SKM-1 treated with dmso at 0.1 percent for 144 hours (cell line): ENCODE data around the gene CHTOP.

ENCODE experiments used
- DNase-seq: peaks from one replicate; lab custom pipeline; 2025; ENCODE audit not compliant: unreplicated experiment; lab: John Stamatoyannopoulos, UW

The CHTOP gene

DNA sequence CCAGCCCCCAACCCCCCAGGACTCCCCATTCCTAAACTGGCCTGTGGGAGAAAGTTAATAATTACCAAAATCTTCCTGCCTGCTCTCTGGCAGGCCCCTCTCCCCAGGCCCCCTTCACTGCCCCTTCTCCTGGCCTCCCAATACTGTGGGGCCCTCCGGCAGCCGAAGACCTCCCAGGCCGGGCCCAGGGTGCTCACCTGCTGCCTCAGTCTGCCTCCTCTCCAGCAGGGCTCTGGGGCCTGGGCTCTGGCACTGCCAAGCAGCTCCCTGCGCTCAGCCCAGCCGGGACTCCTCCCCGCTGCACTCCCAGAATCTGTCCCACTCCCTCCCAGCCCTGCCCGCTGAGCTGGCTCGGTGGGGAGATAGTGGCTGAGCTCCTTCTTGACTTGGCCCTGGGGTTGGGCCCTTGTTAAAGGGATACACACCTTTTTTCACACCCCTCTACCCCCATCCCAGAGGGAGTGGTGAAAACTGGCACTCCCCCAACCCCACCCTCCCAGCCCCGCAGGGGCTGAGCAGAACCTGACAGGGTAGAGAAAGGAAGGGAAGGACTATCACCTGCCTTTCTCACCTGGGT, 21.0 kb upstream of the CHTOP start, which contains the start of gene S100A16:
Gene S100A16, minus strand, starts transcription at position 383 of the 577 bp plus-strand sequence. CDS start 4,986 bp downstream, outside the sequence.
- DNase-seq, result no peak

GRCh38 chr1:153613406-153613805, 20.5 kb upstream of the CHTOP start:
- no peak for DNase-seq

DNA sequence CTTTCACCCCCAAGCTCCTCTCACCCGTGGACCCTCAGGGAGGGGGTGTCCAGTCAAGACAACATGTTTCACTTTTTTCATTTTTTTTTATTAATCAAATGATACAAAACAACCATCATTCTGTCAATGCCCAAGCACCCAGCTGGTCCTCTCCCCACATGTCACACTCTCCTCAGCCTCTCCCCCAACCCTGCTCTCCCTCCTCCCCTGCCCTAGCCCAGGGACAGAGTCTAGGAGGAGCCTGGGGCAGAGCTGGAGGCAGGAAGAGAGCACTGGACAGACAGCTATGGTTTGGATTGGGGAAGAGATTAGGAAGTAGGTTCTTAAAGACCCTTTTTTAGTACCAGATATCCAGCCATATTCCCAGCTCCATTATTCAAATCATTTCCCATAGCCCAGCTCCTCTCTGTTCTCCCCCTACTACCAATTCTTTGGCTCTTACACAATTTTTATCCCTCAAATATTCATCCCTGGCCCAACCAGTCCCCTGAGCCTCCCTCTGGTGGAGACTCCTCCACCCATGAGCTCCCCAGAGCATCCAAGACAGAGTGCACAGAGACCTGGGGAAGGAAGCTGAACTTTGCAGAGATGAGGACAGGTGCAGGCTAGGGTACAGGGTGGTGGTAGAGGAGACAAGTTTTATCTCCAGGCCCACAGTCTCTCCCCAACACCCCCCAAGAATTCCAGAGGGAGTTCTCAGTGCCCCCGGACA, 19.5 kb upstream of the CHTOP start:
- DNase-seq, result no peak

GRCh38 chr1:153614906-153615305, 19.0 kb upstream of the CHTOP start:
- no peak for DNase-seq

DNA sequence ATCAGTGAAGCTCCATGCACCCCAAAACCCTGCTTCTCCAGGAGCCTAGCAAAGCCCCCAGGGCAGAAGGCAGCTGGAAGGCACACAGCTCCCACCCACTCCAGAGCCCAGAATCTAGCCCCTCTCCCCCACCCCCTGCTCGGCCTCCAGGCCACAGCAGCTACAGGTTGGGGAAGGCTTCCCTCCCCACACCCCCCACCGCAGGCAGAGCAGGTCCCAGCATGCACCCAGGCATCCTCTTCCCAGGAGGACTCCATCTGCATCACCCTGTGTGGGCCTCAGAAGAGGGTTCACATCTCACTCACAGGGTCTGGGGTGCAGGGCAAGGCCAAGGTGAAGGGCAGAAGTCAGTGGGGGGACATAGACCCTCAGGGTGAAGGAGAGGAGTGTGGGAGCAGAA, 18.5 kb upstream of the CHTOP start:
- DNase-seq, result no peak

- DNase-seq, result no peak
Observed at GRCh38 chr1:153616144-153616916, 17.5 kb upstream of the CHTOP start, which contains the start of gene S100A14. TSS of gene S100A14 (minus strand) at chr1:153616325. CDS start at chr1:153615858, 467 bp downstream.

- no peak for DNase-seq
Observed at GRCh38 chr1:153616917-153617311, 17.0 kb upstream of the CHTOP start.

DNA sequence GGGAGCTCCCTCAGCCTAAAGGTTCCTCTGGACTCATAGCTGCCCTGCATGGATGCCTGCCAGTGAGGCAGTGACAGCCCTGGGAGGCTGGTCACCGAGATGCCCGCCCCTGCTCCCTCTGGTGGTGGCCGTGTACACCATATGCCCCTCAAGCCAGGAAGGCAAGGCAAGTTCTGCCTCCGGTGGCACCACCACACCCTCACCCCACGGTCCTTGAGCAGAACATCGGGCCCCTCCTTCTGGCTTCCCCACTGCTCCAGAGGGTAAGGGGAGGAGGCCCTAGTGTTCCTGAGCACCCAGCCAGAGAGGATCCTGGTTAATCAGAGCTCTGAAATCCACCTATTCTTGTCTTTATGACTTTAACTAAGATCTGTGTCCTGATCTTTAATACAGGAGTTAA, 16.2 kb upstream of the CHTOP start:
- no peak for DNase-seq

GRCh38 chr1:153619171-153619570, 14.7 kb upstream of the CHTOP start:
- no peak for DNase-seq

DNA sequence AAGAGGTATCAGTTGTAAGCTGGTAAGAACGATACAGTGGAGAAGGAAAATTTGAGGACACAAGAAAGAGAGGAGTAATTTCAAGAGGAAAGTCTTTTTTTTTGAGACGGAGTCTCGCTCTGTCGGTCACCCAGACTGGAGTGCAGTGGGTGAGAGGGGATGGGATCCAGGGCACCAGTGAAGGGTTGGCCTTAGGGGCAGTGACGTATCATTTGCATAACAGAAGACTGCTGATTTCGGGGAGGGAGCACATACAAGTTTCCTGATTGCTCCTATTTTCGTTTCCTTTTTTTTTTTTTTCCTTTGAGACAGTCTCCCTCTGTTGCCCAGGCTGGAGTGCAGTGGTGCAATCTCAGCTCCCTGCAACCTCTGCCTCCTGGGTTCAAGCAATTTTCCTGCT, 10.8 kb upstream of the CHTOP start:
- no peak for DNase-seq

DNA sequence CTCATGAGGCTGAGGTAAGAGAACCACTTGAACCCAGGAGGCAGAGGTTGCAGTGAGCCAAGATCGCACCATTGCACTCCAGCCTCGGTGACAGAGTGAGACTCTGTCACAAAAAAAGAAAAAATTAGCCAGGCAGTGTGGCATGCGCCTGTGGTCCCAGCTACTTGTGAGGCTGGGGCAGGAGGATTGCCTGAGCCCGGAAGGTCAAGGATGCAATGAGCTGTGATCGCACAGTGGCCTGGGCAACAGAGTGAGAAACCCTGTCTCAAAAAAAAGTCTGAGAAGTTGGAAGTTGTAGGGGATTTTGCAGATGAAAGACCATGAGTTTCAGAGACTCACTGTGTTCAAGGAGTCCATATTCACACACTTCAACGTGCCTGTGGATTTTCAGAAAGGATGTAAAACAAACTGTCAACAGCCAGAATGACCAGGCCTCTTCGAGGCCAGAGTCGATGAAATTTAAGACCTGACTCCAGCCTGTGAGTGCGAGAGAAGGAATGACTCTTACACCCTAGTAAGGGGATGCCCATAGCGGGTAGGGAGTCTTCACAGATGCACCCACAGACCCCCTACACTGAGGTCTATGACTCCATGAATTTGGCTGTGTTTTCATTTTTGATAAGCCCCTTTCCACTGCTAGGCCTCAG, 8.8 kb upstream of the CHTOP start:
- DNase-seq, result no peak

- DNase-seq, result no peak
Observed at GRCh38 chr1:153626477-153626903, 7.4 kb upstream of the CHTOP start.

DNA sequence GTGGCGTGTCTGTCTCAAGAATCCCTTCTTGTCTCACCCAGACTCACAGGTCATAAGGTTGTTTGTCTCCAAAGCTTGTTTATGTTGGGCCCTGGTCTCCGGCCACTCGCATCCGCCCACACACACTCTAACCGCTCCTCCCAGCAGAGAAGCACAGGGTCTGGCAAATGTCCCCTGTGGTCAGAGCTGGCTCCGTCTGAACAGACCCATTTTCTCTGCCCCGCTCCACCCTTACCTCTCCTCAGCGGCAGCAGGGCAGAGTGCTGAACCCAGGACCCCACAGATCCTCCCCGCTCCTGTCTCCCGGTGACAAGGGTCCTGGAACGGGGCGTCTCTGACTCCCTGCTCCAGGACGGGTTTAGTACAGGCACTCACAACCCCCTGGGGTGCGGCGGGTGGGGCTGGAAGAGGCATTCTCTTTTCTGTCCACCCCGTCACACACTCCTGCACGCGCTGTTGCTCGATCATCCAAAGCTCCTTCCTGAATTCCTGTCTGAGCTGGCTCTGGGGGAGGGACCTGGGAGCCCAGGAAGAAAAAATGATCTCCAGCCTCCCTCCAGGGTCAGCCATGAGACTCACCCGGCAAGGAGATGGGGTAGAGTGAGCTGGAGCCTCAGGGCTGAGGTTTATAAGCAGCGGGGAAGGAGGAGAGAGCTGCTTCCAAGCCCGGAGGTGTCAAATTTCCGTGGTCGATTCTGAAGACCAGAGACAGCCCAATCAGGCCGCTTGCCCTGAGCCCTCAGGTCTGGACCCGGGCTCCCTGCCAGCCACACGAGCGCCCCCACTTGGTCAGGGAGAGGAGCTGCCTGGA, 6.8 kb upstream of the CHTOP start, which contains the start of gene S100A13:
Gene S100A13, minus strand, starts transcription at position 602 of the 811 bp plus-strand sequence. CDS start 1,033 bp downstream, outside the sequence.
- peak; percentile 40 for DNase-seq

- no peak for DNase-seq
Observed at GRCh38 chr1:153627715-153628626, 5.9 kb upstream of the CHTOP start, which contains the start of gene S100A1. TSS of gene S100A1 (plus strand) at chr1:153628434. CDS start at chr1:153630522, 2,088 bp downstream.

GRCh38 chr1:153628638-153629342, 5.1 kb upstream of the CHTOP start:
- DNase-seq, result no peak

- DNase-seq, result no peak
Observed at GRCh38 chr1:153629343-153629665, 4.6 kb upstream of the CHTOP start.

- DNase-seq, result no peak
Observed at GRCh38 chr1:153629971-153630370, 3.9 kb upstream of the CHTOP start.

DNA sequence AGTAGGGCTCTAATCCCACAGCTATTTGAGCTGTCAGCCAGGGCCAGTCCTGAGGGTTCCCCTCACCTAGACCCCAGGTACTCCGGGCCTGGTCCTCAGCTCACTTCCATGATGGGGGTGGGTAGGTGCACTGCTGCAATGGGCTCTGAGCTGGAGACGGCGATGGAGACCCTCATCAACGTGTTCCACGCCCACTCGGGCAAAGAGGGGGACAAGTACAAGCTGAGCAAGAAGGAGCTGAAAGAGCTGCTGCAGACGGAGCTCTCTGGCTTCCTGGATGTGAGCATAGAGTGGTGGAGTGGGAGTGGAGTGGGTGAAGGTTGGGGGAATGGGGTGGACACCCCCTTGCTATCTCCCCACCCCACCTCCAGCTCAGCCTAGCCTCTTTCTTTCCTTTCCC, 3.5 kb upstream of the CHTOP start:
- DNase-seq, result no peak
